Upper lobe of left lung (tissue), 6 donors: ENCODE results near the gene CSGALNACT2. TPM values are rescaled to one million over a fixed set of nuclear protein-coding genes. Genes with fewer than 3 reads are reported as not detected.

Experiments used
- ATAC-seq, 2 donors: fragments of 200-7000 bp; cut with Tn5 transposase; one replicate each; pipeline ENCODE4 v1.9.1; 2022; ENCODE audit warnings: mild to moderate bottlenecking in 2 of 2, moderate library complexity in 2 of 2; ENCODE audit not compliant: low FRiP score in 2 of 2
- DNase-seq, 2 donors: peaks; one replicate each; pipeline ENCODE4 v3.0.0-alpha.2; 2019 to 2020
- H3K27ac ChIP-seq, 4 donors: fragments of 200-600 bp; sonication (generic); one replicate each; pipeline ENCODE4 v1.5.1; 2016 to 2019
- H3K27me3 ChIP-seq, 4 donors: fragments of 200-600 bp; sonication (generic); one replicate each; pipeline ENCODE4 v1.5.1; 2017 to 2019
- H3K36me3 ChIP-seq, 4 donors: fragments of 200-600 bp; sonication (generic); one replicate each; pipeline ENCODE4 v1.5.1; 2016 to 2019
- H3K4me1 ChIP-seq, 4 donors: fragments of 200-600 bp; sonication (generic); one replicate each; pipeline ENCODE4 v1.5.1; 2018 to 2019
- H3K4me3 ChIP-seq, 4 donors: fragments of 200-600 bp; sonication (generic); one replicate each; pipeline ENCODE4 v1.5.1; 2017 to 2019; ENCODE audit warnings: mild to moderate bottlenecking in 2 of 4, moderate library complexity in 1 of 4
- H3K9me3 ChIP-seq, 4 donors: fragments of 200-600 bp; sonication (generic); one replicate each; pipeline ENCODE4 v1.5.1; 2018 to 2019
- EP300 ChIP-seq, 4 donors: sonication (generic); formaldehyde crosslinking; IDR thresholded peaks; one replicate each; pipeline ENCODE4 v1.5.1; 2017; ENCODE audit warnings: antibody characterized with exemption in 4 of 4, control low read depth in 2 of 4
- POLR2A ChIP-seq, 4 donors: fragments of 450-650 bp; IDR thresholded peaks; one replicate each; pipeline ENCODE4 v1.5.1; 2016 to 2017; ENCODE audit warnings: antibody characterized with exemption in 4 of 4, mild to moderate bottlenecking in 2 of 4
- POLR2AphosphoS5 ChIP-seq, 2 donors: sonication (generic); formaldehyde crosslinking; IDR thresholded peaks; one replicate each; pipeline ENCODE4 v1.5.1; 2017; ENCODE audit warnings: antibody characterized with exemption in 2 of 2
- WGBS, 2 donors: methylation state at CpG; one replicate each; pipeline ENCODE4 v1.1.5; 2017 to 2018; 5-methylcytosine and 5-hydroxymethylcytosine counted together
- total RNA-seq, 6 donors: library from RNA; depleted of rRNA in 4 of 6; stranded (reverse); fragments of >200 nt in 4 of 6; gene quantifications; one replicate each; pipeline versions ENCODE4 v1.1.0 to v1.2.1, GENCODE V29; 2016 to 2021
- TF ChIP-seq, protein P1 (sequence below), 6 experiments: fragments of 450-650 bp in 4 of 6; fragments of 200-600 bp in 2 of 6; sonication (generic) in 2 of 6; IDR thresholded peaks; one replicate each; pipeline ENCODE4 v1.5.1; 2016 to 2019; ENCODE audit warnings: antibody characterized with exemption in 6 of 6
- donor health status: DM: no; HTN: no; CAD: no; lungs with moderate emphysema.
- donor health status: DM: no; HTN: yes; CAD: no; lungs with severe emphysema.

The CSGALNACT2 gene
- total RNA-seq, 6 donors from 2014 or later, result 30.5 to 47.1 (median 35.1) TPM

DNA sequence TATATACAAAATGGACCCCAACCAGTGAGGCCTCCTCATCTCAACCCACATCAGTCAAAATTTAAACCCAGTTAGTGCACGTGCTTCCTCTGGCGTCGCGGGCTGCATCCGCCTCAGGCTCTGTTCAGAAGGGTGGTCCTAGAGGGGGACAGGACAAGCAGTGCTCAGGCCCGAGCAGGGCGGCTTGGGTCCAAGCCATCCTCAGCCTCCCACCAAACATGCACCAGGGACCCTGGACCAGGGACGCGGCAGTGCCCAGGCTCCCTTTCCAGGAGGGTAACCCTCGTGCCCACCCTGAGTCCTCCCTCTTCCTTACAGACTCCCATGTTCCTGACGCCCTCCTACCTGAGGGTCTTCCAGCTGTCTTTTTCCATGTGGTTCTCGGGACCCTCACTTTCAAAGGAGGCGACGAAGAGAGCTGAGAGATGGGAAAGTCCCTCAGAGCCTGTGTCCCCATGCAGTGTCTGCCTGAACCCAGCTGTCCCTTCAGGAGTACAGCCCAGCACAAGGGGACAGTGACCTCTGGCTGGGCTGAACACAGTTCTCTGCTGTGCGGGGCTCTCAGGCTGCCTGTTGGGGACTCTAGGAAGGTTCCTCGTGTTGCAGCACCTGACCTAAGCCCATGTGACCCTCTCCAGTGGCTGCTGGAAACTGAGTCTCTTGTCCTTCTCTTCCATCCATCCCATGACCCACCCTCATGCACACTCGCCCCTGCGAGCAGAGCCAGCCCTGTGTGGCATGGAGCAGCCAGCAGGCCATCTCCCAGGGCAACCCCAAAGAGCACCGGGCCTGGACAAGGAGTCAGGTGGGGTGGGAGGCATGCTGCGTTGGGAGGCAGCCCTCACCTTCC, 58.1 kb downstream of the CSGALNACT2 start:
- 93 to 94% methylated on average over 12 to 20 of the region's 20 CpGs for WGBS, 2 donors
- Histone ChIP-seq H3K27me3 (no peaks in the 10 kb centered on the region), H3K27ac (no peak overlapping the region), H3K4me3 (no peak overlapping the region), H3K9me3 (no peaks in the 10 kb centered on the region), H3K4me1 (no peaks in the 10 kb centered on the region), H3K36me3 (no peaks in the 10 kb centered on the region)
- ATAC-seq (no peak), DNase-seq (peak; percentile 19 to 51)
- no peak for TF ChIP-seq POLR2AphosphoS5 (IDR thresholded peaks at IDR 0.05)

DNA sequence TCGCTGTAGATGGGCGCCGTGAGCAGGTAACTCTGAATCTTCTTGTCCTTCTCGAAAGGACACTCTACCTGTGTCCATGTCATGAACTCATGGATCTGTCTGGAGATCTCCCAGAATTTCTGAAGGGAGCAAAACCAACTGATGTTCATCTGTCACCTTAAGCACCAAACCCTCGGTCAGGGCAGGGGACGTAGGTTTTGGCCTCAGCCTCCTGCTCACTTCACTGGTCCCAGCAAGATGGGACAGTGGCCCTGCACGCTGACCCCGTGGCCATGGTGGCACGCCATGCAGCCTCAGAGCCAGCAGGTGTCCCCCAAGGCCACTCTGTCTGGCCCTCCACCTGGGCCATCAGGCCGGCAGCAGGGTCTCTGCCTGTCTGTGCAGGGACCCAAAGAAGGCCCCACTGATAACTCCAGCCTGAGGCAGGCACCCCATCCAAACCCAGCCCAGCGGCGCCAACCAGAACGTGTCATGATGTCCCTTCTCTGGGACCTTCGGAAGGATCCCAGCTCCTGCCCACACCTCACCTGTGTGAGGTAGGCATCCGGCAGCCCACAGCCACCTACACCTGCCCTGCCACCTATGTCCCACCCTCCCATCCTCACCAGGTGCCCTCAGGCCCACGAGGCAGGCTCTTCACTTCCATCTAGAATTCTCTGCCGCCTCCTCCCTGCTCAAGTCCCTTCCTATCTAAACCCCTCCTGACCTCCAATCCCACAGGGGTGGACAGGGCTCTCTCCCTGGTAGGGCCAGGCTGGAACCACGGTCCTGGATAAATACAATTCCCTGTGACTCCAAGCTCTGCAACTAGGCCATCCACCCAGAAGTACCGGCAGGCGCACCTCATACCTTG, 59.0 kb downstream of the CSGALNACT2 start:
- Histone ChIP-seq H3K4me3 (no peak overlapping the region), H3K36me3 (no peaks in the 10 kb centered on the region), H3K4me1 (peaks cover 5 to 7% (median 6%) of the 10 kb centered on the region in 4 donors), H3K9me3 (no peaks in the 10 kb centered on the region), H3K27ac (no peak overlapping the region), H3K27me3 (no peaks in the 10 kb centered on the region)
- no peak for ATAC-seq
- TF ChIP-seq POLR2A (IDR thresholded peaks at IDR 0.05) (no peak), EP300 (IDR thresholded peaks at IDR 0.05) (no peak), POLR2AphosphoS5 (IDR thresholded peaks at IDR 0.05) (no peak)
- TF ChIP-seq, protein P1, sequence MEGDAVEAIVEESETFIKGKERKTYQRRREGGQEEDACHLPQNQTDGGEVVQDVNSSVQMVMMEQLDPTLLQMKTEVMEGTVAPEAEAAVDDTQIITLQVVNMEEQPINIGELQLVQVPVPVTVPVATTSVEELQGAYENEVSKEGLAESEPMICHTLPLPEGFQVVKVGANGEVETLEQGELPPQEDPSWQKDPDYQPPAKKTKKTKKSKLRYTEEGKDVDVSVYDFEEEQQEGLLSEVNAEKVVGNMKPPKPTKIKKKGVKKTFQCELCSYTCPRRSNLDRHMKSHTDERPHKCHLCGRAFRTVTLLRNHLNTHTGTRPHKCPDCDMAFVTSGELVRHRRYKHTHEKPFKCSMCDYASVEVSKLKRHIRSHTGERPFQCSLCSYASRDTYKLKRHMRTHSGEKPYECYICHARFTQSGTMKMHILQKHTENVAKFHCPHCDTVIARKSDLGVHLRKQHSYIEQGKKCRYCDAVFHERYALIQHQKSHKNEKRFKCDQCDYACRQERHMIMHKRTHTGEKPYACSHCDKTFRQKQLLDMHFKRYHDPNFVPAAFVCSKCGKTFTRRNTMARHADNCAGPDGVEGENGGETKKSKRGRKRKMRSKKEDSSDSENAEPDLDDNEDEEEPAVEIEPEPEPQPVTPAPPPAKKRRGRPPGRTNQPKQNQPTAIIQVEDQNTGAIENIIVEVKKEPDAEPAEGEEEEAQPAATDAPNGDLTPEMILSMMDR (IDR thresholded peaks at IDR 0.05), result no peak
- WGBS, 2 donors, result 95 to 98% methylated on average over 15 to 20 of the region's 20 CpGs
- DNase-seq, result peak; percentile 17 to 66

DNA sequence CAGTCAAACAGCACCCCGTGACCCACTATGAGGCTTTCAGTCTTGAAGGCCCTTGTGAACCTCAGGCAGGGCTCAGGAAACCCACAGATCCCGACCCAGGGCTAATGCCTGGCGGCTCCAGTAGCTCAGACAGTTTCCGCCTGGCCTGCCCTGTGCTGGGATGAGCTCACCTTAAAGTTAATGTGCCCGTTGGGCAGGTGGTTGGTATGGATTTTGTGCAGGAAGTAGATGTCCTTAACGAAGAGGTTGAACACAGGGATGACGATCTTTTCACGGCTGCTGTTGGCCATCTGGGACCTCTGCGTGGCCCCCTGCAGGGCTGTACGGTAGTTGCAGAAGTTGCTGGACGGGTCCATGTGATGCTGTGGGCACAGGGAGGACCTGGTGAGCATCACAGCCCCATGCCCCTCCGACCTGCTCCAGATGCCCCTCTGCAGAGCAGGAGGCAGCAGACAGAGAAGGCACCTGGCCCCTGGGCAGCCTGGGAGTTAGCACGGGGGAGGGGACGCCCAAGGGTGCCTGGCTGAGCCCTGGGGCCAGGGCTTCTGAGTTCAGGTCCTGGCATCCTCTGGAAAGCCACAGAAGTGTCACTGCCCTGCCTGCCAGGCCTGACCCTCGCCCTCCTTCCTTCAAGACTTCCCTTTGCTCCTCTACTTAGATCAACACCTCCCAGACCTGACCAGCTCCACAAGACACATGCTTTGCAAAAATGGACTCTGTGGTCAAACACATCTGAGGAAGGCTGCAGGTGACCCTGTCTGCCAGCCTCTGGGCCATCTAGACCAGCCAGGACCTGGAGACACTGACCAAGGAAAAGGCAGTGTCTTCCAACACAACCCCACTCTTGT, 59.8 kb downstream of the CSGALNACT2 start:
- no peak for ATAC-seq

DNA sequence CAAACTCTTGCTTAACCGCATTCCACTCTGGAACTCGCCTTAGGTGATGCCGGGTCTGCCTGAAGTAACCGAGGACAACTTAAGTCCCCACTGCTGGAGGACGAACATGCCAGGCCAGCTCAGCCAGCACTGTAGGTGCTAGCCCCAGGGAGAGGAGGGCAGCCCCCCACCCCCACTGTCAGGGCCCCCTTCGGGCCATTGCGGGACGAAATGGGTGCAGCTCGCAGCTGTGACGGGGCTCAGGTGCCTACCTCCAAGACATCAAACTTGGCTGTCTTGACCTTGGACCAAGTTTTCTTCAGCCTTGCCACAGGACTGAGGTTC, 60.4 kb downstream of the CSGALNACT2 start:
- Histone ChIP-seq H3K27ac (no peak overlapping the region), H3K27me3 (no peaks in the 10 kb centered on the region), H3K4me1 (peaks cover 12 to 17% (median 14%) of the 10 kb centered on the region in 4 donors), H3K36me3 (no peaks in the 10 kb centered on the region), H3K4me3 (no peak overlapping the region), H3K9me3 (no peaks in the 10 kb centered on the region)
- TF ChIP-seq, protein P1 (IDR thresholded peaks at IDR 0.05), result no peak
- TF ChIP-seq EP300 (IDR thresholded peaks at IDR 0.05) (no peak), POLR2AphosphoS5 (IDR thresholded peaks at IDR 0.05) (no peak), POLR2A (IDR thresholded peaks at IDR 0.05) (no peak)
- no peak for ATAC-seq
- peak in 1 of 2 donors; percentile 68 for DNase-seq
- WGBS, 2 donors, result 80% methylated on average over 1 to 10 of the region's 10 CpGs

More for the DNA sequence above, 59.8 kb downstream of the CSGALNACT2 start:
- DNase-seq, result peak; percentile 37 to 61
- H3K9me3 ChIP-seq, result no peaks in the 10 kb centered on the region
- no peak overlapping the region for H3K27ac ChIP-seq
- 76 to 86% methylated on average over 7 to 15 of the region's 15 CpGs for WGBS, 2 donors
- H3K27me3 ChIP-seq, result no peaks in the 10 kb centered on the region
- no peaks in the 10 kb centered on the region for H3K36me3 ChIP-seq
- H3K4me3 ChIP-seq, result no peak overlapping the region
- H3K4me1 ChIP-seq, result peaks cover 12 to 14% (median 13%) of the 10 kb centered on the region in 4 donors
- no peak for TF ChIP-seq POLR2A (IDR thresholded peaks at IDR 0.05)
- TF ChIP-seq, protein P1 (IDR thresholded peaks at IDR 0.05), result peak in 5 of 6 experiments; percentile 13 to 41 (median 32)
